K562 (cell line): ENCODE data around the gene UBE2J2. TPM values are rescaled to one million over a fixed set of nuclear protein-coding genes. Genes with fewer than 3 reads are reported as not detected.
A peak's percentile ranks its signal among the peaks of the same experiment; 100 is the strongest.

Experiments
- MCM5 ChIP-seq: fragments of 450-650 bp; IDR thresholded peaks from 2 replicates; pipeline ENCODE4 v1.6.1; 2016; ENCODE audit warnings: low read depth
- WHSC1 ChIP-seq: IDR thresholded peaks from one replicate; pipeline ENCODE4 v1.6.1; 2012; ENCODE audit warnings: low read length, control low read depth, inconsistent platforms
- YY1 ChIP-seq, 3 experiments: IDR thresholded peaks; 2 replicates each; pipeline ENCODE4 v1.6.1; 2011; ENCODE audit warnings: low read length in 2 of 3, mild to moderate bottlenecking in 2 of 3, moderate library complexity in 2 of 3, borderline replicate concordance in 1 of 3, control low read depth in 1 of 3, low read depth in 1 of 3; ENCODE audit not compliant: insufficient read depth in 3 of 3, insufficient replicate concordance in 2 of 3, control insufficient read depth in 1 of 3, insufficient read length in 1 of 3; ENCODE audit errors: extremely low read depth in 1 of 3
- polyA plus RNA-seq, 8 experiments: library from polyadenylated mRNA; depleted of rRNA in 4 of 8; stranded (reverse) in 5 of 8; unstranded in 3 of 8; fragments of >200 nt; fragmentation: Nextera tagmentation in 2 of 8; fragmentation: Illumina TruSeq in 1 of 8; extraction: Ambion mirVana in 2 of 8; extraction: Trizol in 1 of 8; gene quantifications; 2 replicates each; pipeline versions ENCODE4 v1.2.1 to v1.2.3, GENCODE V29; 2011 to 2014; ENCODE audit warnings: inconsistent platforms in 1 of 8, missing spikeins in 1 of 8
- total RNA-seq, 7 experiments: library from RNA; depleted of rRNA in 6 of 7; stranded (reverse); fragments of >200 nt in 6 of 7; fragmentation: Illumina TruSeq in 2 of 7; extraction: Trizol in 2 of 7; gene quantifications; 2 replicates each; pipeline versions ENCODE4 v1.2.1 to v1.2.3, GENCODE V29; 2011 to 2021; ENCODE audit warnings: low replicate concordance in 1 of 7
- TF ChIP-seq, protein P1 (sequence below), 2 experiments: fragments of 450-650 bp; IDR thresholded peaks; 2 replicates each; pipeline ENCODE4 v1.6.1; 2018; ENCODE audit warnings: mild to moderate bottlenecking in 2 of 2, low read depth in 1 of 2; ENCODE audit not compliant: partially characterized antibody in 2 of 2

UBE2J2 gene
- total and polyA plus RNA-seq, 9 of the 15 experiments (the other 6 are each of a cell fraction or from before 2014, with no cell fraction given) = 0.93 to 112 (median 75.5) TPM

DNA sequence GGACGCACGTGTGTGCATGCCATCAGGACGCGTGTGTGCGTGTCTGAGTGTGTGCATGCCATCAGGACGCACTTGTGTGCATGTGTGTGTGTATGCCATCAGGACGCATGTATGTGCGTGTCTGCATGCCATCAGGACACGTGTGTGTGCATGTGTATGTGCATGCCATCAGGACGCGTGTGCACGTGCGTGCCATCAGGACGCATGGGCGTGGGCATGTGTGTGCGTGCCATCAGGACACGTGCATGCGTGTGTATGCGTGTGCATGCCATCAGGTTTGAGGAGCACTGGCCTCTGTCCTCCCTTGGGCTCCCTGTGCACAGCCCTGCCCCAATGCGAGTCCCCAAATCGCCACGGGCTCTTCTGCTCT lies 14.6 kb downstream of the UBE2J2 start (continued):
- TF ChIP-seq WHSC1 (peak; percentile 19), MCM5 (no peak), YY1 (IDR thresholded peaks at IDR 0.05; ENCODE audit: borderline replicate concordance in 1 of 3, control insufficient read depth in 1 of 3, extremely low read depth in 1 of 3, insufficient read depth in 3 of 3, insufficient read length in 1 of 3, insufficient replicate concordance in 2 of 3, low read depth in 1 of 3, low read length in 2 of 3) (no peak)
- TF ChIP-seq, protein P1, sequence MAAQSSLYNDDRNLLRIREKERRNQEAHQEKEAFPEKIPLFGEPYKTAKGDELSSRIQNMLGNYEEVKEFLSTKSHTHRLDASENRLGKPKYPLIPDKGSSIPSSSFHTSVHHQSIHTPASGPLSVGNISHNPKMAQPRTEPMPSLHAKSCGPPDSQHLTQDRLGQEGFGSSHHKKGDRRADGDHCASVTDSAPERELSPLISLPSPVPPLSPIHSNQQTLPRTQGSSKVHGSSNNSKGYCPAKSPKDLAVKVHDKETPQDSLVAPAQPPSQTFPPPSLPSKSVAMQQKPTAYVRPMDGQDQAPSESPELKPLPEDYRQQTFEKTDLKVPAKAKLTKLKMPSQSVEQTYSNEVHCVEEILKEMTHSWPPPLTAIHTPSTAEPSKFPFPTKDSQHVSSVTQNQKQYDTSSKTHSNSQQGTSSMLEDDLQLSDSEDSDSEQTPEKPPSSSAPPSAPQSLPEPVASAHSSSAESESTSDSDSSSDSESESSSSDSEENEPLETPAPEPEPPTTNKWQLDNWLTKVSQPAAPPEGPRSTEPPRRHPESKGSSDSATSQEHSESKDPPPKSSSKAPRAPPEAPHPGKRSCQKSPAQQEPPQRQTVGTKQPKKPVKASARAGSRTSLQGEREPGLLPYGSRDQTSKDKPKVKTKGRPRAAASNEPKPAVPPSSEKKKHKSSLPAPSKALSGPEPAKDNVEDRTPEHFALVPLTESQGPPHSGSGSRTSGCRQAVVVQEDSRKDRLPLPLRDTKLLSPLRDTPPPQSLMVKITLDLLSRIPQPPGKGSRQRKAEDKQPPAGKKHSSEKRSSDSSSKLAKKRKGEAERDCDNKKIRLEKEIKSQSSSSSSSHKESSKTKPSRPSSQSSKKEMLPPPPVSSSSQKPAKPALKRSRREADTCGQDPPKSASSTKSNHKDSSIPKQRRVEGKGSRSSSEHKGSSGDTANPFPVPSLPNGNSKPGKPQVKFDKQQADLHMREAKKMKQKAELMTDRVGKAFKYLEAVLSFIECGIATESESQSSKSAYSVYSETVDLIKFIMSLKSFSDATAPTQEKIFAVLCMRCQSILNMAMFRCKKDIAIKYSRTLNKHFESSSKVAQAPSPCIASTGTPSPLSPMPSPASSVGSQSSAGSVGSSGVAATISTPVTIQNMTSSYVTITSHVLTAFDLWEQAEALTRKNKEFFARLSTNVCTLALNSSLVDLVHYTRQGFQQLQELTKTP (IDR thresholded peaks at IDR 0.05; ENCODE audit: low read depth in 1 of 2, partially characterized antibody in 2 of 2) = no peak
